GM19372 (cell line): Measurements from ENCODE around the gene PPIL4.
"Not testable (repeated sequence)": the region's sequence is repeated elsewhere in the genome, so short reads cannot be mapped to it uniquely, and the experiment has no call there.

Source experiments
- ATAC-seq: cut with Tn5 transposase; IDR thresholded peaks from one replicate; pipeline ENCODE4 v1.9.1; 2021; ENCODE audit warnings: mild to moderate bottlenecking, low read depth, moderate library complexity; ENCODE audit not compliant: unreplicated experiment

Gene PPIL4

GRCh38 chr6:149462712-149463111, 83.1 kb downstream of the PPIL4 start:
- not testable (repeated sequence) for ATAC-seq

DNA sequence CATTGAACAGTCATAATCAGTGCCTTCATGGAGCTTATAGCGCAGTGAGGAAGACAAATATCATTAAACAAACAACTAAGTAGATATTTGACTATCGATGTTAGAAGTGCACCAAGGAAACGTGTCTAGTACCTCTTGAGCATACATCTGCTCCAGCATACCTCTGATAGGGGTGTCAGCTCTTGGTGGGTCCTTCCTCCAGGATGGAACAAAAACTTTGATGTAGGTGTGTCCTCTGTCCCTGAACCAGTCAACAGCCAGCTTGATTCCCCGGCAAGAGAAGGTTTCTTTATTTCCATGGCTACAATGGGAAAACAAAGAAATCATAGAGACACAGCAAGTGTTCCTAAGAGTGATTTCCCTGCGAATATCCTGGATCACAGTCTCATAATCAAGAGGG, 84.2 kb downstream of the PPIL4 start:
- ATAC-seq = no peak

DNA sequence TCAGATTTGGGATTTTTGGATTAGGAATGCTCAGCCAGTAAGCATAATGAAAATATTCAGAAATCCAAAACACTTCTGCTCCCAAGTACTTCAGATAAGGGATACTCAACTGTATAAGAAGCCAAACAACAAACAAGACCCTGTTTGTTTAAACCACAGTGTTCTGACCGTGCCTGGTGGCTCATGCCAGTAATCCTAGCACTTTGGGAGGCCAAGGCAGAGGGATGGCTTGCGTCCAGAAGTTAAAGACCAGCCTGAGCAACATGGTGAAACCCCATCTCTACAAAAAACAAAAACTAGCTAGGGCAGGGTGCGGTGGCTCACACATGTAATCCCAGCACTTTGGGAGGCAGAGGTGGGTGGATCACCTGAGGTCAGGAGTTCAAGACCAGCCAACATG, 85.6 kb downstream of the PPIL4 start:
- not testable (repeated sequence) for ATAC-seq

DNA sequence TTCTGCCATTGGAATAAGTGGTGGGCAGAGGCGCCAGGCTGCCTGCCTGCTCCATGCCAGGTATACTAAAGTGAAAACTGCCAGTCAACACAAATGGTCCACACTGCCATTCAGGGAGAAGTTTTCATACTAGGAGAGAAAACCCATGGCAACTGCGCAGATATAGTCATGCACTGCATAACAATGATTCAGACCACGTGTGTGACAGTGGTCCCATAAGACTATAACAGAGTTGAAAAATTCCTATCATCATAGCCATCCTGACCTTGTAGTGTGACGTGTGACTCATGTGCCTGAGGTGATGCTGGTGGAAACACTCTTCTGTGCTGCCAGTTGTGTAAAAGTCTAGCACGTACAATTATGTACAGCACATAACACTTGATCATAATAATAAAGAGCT, 86.1 kb downstream of the PPIL4 start:
- ATAC-seq = no peak

DNA sequence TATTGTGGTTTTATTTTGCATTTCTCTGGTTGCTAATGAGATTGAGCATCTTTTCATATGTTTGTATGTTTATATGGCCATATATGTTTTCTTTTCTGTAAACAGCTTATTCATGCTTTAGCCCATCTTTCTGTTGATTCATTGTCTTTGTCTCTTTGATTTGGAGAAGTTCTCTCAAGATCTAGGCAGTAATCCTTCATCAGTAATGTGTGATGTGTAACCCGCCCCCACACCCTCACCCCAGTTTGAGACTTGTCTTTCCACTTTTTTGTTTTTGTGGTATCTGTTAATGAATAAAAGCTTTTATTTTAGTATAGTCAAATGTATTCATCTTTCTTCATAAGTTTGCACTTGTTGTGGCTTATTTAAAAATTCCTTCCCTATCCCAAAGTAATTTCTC, 87.0 kb downstream of the PPIL4 start:
- no peak for ATAC-seq

- ATAC-seq = no peak
Observed at GRCh38 chr6:149458196-149458595, 87.6 kb downstream of the PPIL4 start.

GRCh38 chr6:149457316-149457884, 88.4 kb downstream of the PPIL4 start:
- ATAC-seq = no peak

GRCh38 chr6:149456311-149457021, 89.4 kb downstream of the PPIL4 start:
- no peak for ATAC-seq

GRCh38 chr6:149455031-149455732, 90.7 kb downstream of the PPIL4 start:
- ATAC-seq = no peak
